HG03097 (cell line): ENCODE results near the gene PTPN18.

ENCODE experiments used
- ATAC-seq: cut with Tn5 transposase; IDR thresholded peaks from one replicate; pipeline ENCODE4 v1.9.1; 2021; ENCODE audit not compliant: unreplicated experiment, low FRiP score

The PTPN18 gene

GRCh38 chr2:130358420-130359350 lies 2.8 kb downstream of the PTPN18 start:
- no peak for ATAC-seq

- no peak for ATAC-seq
Measured at GRCh38 chr2:130359466-130359865, 3.6 kb downstream of the PTPN18 start.

- ATAC-seq: no peak
Measured at GRCh38 chr2:130363479-130363878, 7.6 kb downstream of the PTPN18 start.

GRCh38 chr2:130365075-130365474 lies 9.2 kb downstream of the PTPN18 start:
- no peak for ATAC-seq

- no peak for ATAC-seq
Measured at GRCh38 chr2:130365963-130366362, 10.1 kb downstream of the PTPN18 start.

GRCh38 chr2:130366720-130367119 lies 10.9 kb downstream of the PTPN18 start:
- ATAC-seq: no peak

- no peak for ATAC-seq
Measured at GRCh38 chr2:130368786-130369185, 12.9 kb downstream of the PTPN18 start.

GRCh38 chr2:130369311-130369964 lies 13.6 kb downstream of the PTPN18 start:
- no peak for ATAC-seq

GRCh38 chr2:130369965-130370341 lies 14.1 kb downstream of the PTPN18 start:
- ATAC-seq: no peak

- no peak for ATAC-seq
Measured at GRCh38 chr2:130370490-130370889, 14.6 kb downstream of the PTPN18 start.

GRCh38 chr2:130371723-130372054 lies 15.8 kb downstream of the PTPN18 start:
- no peak for ATAC-seq

GRCh38 chr2:130372055-130372832 lies 16.4 kb downstream of the PTPN18 start:
- peak; percentile 69 for ATAC-seq

GRCh38 chr2:130372833-130373807 lies 17.3 kb downstream of the PTPN18 start:
- ATAC-seq: no peak

- no peak for ATAC-seq
Measured at GRCh38 chr2:130373808-130374365, 18.0 kb downstream of the PTPN18 start.

- no peak for ATAC-seq
Measured at GRCh38 chr2:130374587-130375290, 18.9 kb downstream of the PTPN18 start.

- ATAC-seq: no peak
Measured at GRCh38 chr2:130375291-130376266, 19.7 kb downstream of the PTPN18 start.

GRCh38 chr2:130376433-130377293 lies 20.8 kb downstream of the PTPN18 start:
- ATAC-seq: peak; percentile 49
